ENCODE data around the gene SPECC1. TPM values are rescaled to one million over a fixed set of nuclear protein-coding genes. Genes with fewer than 3 reads are reported as not detected.
A peak's percentile ranks its signal among the peaks of the same experiment; 100 is the strongest.
"Not testable (repeated sequence)": the region's sequence is repeated elsewhere in the genome, so short reads cannot be mapped to it uniquely, and the experiment has no call there.

Gene SPECC1
- total RNA-seq, 2 donors from 2014 or later: 9.3 to 14.1 TPM

- Mint-ChIP-seq H3K27ac (no peak overlapping the region), H3K9me3 (no peaks in the 10 kb centered on the region), H3K36me3 (peaks cover 0 to 5% of the 10 kb centered on the region in 2 donors)
- ATAC-seq (no peak), DNase-seq (ENCODE audit: low spot score in 2 of 2) (no peak)
Measured at GRCh38 chr17:20216154-20216815, 207.1 kb downstream of the SPECC1 start.

GRCh38 chr17:20216853-20217252, 207.7 kb downstream of the SPECC1 start:
- no peak for ATAC-seq
- Mint-ChIP-seq H3K27ac (no peak overlapping the region), H3K36me3 (peaks cover 0 to 5% of the 10 kb centered on the region in 2 donors), H3K9me3 (no peaks in the 10 kb centered on the region)
- no peak for DNase-seq (ENCODE audit: low spot score in 2 of 2)

GRCh38 chr17:20217677-20218076, 208.5 kb downstream of the SPECC1 start:
- DNase-seq (ENCODE audit: low spot score in 2 of 2): no peak

DNA sequence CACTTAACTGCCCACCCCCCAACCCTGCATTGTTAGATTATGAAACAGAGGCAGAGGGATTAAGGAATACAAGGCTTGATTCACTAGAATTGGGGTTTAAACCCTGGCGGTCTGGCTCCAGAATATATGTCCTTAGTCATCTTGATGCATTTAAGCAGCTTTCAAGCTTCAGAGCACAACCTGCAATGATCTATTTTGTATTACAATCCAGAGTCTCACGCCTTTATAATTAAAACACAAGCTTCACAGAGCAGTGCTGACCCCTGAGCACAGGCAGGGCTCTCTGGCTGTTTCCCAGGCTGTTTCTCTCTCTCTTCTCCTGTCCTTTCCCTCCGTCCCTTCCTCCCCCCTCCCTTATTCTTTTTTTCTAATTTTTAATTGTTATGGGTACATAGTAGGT, 209.1 kb downstream of the SPECC1 start:
- no peak overlapping the region for H3K27ac Mint-ChIP-seq
- ATAC-seq (no peak), DNase-seq (ENCODE audit: low spot score in 2 of 2) (no peak)
- H3K36me3 Mint-ChIP-seq: no peaks in the 10 kb centered on the region
- H3K9me3 Mint-ChIP-seq: no peaks in the 10 kb centered on the region

More at GRCh38 chr17:20217677-20218076, 208.5 kb downstream of the SPECC1 start:
- ATAC-seq: no peak
- no peaks in the 10 kb centered on the region for H3K36me3 Mint-ChIP-seq
- no peak overlapping the region for H3K27ac Mint-ChIP-seq
- H3K9me3 Mint-ChIP-seq: no peaks in the 10 kb centered on the region

DNA sequence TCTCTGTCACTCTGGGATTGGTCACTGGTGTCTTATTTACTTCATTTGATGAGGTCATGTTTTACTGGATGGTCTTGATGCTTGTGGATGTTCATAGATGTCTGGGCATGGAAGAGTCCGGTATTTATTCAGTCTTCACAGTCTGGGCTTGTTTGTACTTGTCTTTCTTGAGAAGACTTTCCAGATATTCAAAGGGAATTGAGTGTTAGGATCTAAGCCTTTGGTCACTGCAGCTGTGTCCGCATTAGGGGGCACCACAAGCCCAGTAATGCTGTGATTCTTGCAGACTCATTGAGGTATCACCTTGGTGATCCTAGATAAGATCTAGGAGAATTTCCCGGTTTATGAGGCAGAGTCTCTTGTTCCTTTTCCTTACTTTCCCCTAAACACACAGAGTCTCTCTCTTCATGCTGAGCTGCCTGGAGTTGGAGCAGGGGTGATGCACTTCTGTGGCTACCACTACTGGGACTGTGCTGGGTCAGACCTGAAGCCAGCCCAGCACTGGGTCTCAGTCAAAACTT, 214.7 kb downstream of the SPECC1 start:
- Mint-ChIP-seq H3K9me3 (no peaks in the 10 kb centered on the region), H3K36me3 (peaks cover 0 to 6% of the 10 kb centered on the region in 2 donors), H3K27ac (peak overlapping the region; percentile 10 to 45)
- no peak for DNase-seq (ENCODE audit: low spot score in 2 of 2)
- no peak for ATAC-seq

- DNase-seq (ENCODE audit: low spot score in 2 of 2): no peak
- Mint-ChIP-seq H3K9me3 (no peaks in the 10 kb centered on the region), H3K27ac (no peak overlapping the region), H3K36me3 (peaks cover 0 to 6% of the 10 kb centered on the region in 2 donors)
- ATAC-seq: no peak
Measured at GRCh38 chr17:20224379-20224778, 215.2 kb downstream of the SPECC1 start.

DNA sequence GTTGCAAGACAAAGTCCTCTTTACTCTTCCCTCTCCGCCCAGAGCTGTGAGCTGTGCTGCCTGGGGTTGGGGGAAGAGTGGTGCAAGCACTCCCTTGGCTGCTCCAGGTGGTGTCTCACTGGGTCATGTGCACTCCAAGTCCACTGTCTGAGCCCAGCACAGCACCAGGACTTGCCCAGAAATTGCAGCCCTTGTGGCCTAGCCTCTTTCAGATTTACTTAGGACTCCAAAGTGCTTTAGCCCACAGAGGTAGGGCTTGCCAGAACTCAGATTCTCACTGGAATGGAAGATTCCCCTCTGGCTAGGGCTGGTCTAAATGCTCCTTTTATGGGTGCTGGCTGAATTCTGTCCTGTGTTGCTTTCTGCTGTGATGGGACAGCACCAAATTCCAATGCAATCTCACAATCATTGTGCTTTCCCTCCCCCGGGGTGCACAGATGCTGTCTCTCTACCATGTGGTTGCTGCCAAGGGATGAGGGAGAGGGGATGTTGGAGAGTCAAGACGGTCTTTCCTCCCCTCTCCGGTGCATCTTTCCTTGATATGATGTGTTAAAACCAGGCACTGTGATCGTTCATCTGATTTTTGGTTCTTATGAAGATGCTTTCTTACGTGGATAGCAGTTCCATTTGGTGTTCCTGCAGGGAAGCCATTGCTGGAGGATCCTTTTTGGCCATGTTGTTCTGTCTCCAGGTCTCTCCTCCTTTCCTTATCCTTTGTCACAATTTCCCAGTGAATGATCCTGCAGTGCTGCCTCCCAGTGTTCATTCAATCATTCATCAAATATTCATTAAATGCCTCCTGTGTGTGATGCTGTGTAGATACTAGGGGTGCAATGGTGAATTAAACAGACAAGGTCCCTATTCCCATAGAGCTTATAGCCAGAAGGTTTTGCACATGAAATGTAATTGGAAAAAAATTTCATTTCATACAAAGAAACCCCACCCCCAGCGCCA, 216.3 kb downstream of the SPECC1 start:
- ATAC-seq (no peak), DNase-seq (ENCODE audit: low spot score in 2 of 2) (no peak)
- Mint-ChIP-seq H3K27ac (peak overlapping the region in 1 of 2 donors; percentile 15), H3K9me3 (no peaks in the 10 kb centered on the region), H3K36me3 (peaks cover 0 to 6% of the 10 kb centered on the region in 2 donors)

DNA sequence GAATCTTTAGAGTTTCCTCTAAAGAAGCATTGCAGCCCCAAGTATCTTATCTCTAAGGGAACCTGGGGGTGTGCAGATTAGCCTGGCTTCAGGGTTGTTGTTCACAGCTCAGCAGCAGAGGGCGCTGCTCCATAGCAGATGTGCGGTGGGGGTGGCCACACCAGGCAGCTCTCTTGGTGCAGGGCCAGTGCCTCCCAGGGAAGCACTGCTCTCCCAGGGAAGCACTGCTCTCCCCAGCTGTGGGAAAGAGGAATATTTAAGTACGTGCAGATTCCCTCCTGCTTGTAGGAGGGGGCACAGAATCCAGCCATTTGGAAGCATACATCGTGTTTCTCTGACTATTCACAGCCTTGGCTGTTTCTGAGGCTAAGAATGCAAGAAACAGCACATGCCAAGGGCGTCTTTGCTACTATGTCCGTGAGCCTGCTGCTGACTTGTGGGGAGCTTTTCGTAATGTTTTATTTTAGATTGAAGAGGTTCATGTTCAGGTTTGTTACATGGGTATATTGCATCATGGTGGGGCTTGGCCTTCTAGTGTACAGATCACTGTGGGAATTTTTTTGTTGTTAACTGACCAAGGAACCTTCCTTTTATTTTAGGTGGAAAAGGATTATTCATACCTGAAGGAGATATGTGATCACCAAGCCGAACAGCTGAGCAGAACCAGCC, 217.8 kb downstream of the SPECC1 start:
- ATAC-seq (peak; percentile 92 to 96), DNase-seq (ENCODE audit: low spot score in 2 of 2) (peak; percentile 71 to 85)
- H3K27ac Mint-ChIP-seq: no peak overlapping the region
- no peaks in the 10 kb centered on the region for H3K9me3 Mint-ChIP-seq
- peaks cover 0 to 6% of the 10 kb centered on the region in 2 donors for H3K36me3 Mint-ChIP-seq

DNA sequence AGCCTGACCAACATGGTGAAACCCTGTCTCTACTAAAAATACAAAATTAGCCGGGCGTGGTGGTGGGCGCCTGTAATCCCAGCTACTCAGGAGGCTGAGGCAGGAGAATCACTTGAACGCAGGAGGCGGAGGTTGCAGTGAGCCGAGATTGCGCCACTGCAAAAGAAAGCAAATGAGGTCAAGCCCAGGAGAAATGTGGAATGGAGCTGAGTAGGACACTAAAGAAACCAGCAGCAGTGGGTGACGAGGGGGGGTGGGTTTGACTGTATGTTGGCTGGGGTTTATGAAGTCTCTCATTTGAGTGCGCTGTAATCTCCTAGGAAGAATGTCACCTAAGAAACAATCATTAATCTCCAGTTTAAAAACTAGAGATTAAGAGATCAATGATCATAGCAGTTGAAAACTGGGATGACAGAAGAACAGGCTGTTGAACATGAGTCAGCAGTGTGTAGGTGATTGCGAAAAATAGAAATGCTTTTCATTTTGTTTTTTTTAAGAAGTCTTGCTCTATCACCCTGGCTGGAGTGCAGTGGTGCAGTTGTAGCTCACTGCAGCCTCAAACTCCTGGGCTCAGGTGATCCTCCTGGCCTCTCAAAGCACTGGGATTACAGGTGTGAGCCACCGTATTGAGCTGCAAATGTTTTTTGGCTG, 218.7 kb downstream of the SPECC1 start:
- not testable (repeated sequence) for H3K36me3 Mint-ChIP-seq; H3K27ac Mint-ChIP-seq; ATAC-seq; DNase-seq (ENCODE audit: low spot score in 2 of 2); H3K9me3 Mint-ChIP-seq

DNA sequence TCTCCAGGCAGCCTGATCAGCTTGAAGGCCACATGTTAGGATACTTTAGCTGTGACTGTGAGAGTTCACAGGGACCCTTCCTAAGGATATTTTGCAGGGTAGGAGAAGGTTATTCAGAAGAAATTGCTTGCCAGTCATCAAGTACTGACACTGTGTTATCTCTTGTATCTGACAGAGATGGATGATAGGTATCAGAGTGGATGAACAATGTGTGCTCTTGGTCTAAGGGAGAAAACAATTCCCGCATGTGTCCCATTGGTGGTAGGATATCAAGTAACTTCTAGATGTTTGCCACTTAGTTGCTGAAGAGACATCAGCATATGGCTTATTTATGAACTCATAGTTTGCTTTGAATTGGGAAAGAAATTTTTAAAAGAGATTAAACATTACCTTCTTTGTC, 219.3 kb downstream of the SPECC1 start:
- ATAC-seq: no peak
- no peak for DNase-seq (ENCODE audit: low spot score in 2 of 2)
- Mint-ChIP-seq H3K9me3 (no peaks in the 10 kb centered on the region), H3K36me3 (peaks cover 0 to 6% of the 10 kb centered on the region in 2 donors), H3K27ac (no peak overlapping the region)

GRCh38 chr17:20228860-20229259, 219.7 kb downstream of the SPECC1 start:
- Mint-ChIP-seq H3K27ac (no peak overlapping the region), H3K9me3 (no peaks in the 10 kb centered on the region), H3K36me3 (peaks cover 0 to 6% of the 10 kb centered on the region in 2 donors)
- peak; percentile 51 to 70 for ATAC-seq
- no peak for DNase-seq (ENCODE audit: low spot score in 2 of 2)

DNA sequence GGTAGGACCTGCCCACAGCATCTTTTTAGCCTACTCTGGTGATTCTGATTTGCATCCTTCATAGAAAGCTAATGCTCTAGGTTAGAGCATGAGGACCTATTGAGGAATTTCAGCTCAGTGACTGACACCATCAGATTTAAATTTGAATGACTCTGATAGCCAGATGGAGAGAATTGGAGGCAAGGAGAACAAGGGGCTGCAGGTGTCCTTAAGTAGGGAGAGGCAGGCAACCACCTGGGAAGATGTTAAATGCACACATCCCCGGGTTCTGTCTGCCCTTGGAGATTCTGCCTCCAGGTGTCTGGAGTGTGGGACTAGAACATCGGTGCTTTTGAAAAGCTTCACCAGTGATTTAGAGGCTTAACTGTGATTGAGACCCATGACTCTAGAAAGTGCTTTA, 221.8 kb downstream of the SPECC1 start:
- H3K36me3 Mint-ChIP-seq: peaks cover 0 to 6% of the 10 kb centered on the region in 2 donors
- no peak overlapping the region for H3K27ac Mint-ChIP-seq
- H3K9me3 Mint-ChIP-seq: no peaks in the 10 kb centered on the region
- DNase-seq (ENCODE audit: low spot score in 2 of 2) (no peak), ATAC-seq (no peak)

DNA sequence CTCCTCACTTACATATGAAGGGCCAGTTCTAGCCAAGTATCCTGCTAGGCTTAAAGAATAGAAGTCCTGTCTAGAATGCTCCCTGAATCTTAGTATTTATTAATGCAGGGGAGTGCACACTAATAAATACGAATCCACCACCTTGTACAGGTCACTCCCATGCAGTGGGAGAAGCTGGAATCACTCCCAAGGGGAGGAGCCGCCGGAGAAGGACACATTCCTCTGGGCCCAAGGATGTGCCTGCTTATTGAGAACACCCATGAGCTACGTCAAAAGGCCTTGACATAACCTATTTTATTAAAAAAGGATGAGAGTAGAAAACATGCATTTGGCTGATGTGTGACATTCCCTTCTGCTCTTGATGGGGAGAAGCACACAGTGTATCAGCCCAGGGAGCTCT, 223.5 kb downstream of the SPECC1 start:
- H3K27ac Mint-ChIP-seq: no peak overlapping the region
- H3K9me3 Mint-ChIP-seq: no peaks in the 10 kb centered on the region
- ATAC-seq (no peak), DNase-seq (ENCODE audit: low spot score in 2 of 2) (no peak)
- peaks cover 0 to 5% of the 10 kb centered on the region in 2 donors for H3K36me3 Mint-ChIP-seq

DNA sequence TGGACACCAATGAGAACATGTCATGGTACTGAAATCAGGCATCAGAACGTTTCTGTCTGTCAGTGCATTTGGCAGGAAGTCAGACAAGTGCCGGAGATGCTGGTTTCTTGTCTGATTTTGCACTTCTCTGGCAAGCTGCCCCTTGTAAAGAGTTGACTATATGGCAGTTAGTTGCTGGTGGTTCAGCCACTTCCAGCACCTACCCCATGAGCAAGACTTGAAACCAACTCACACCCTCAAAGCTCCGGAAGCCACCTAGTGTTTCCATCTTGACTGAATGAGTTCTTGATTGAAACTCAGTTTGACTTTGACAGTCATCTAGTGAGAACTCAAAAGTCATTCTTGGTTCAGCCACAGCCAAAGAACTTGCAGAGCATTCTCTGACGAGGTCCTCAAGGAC, 225.1 kb downstream of the SPECC1 start:
- DNase-seq (ENCODE audit: low spot score in 2 of 2) (peak; percentile 63 to 67), ATAC-seq (peak; percentile 98 to 99)
- Mint-ChIP-seq H3K9me3 (no peaks in the 10 kb centered on the region), H3K36me3 (peaks cover 0 to 5% of the 10 kb centered on the region in 2 donors), H3K27ac (peak overlapping the region; percentile 87 to 91)

DNA sequence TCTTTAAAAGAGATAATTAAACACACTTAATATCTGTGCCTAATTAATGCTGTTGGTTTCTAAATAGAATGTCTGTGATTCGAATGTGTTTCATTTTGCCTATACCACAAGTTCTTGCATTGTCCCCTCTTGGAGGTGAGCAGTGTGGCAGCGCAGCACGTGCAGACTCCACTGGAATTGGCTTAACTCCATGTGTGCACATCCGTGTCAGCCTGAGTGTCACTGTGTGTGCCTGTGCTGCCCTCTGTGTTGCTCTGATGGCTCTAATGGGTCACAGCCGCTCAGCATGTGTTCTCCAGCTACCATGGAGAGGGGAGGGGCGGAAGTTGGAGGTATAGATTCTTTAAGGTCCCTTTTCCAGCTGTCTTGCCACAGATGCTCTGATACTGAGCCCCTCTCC, 226.6 kb downstream of the SPECC1 start:
- ATAC-seq: no peak
- no peak for DNase-seq (ENCODE audit: low spot score in 2 of 2)
- Mint-ChIP-seq H3K36me3 (peaks cover 0 to 5% of the 10 kb centered on the region in 2 donors), H3K9me3 (no peaks in the 10 kb centered on the region), H3K27ac (no peak overlapping the region)

DNA sequence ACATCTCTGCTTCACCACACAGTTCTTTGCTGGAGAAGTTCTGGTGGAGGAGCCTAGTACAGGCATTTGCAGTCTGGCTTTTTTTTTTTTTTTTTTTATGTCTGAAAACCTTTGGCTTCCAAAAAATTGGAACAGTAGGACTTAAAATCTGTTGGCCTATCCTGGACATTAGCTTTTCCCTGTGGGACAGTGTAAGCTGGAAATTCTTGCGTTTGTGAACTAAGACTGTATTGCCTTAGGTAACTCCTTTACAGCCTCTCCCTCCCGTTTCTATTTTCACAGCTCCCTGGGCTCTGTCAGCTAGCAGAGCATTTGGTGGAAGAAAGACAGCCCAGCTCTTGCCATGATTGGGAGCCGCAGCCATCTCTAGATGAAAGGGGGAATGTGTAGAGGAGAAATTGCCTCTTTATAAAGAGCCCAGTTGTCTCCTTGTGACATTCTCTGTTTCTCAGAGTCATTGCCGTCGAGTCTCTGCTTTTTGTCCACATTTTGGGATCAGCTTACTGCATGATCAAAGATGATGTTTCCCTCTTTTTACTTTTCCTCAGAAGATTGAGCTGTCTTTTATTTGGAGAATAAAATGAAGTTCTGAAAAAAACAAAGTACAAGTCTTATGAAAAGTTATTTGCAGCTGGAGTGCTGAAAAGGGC, 227.5 kb downstream of the SPECC1 start:
- ATAC-seq (no peak), DNase-seq (ENCODE audit: low spot score in 2 of 2) (no peak)
- Mint-ChIP-seq H3K36me3 (peaks cover 0 to 5% of the 10 kb centered on the region in 2 donors), H3K27ac (no peak overlapping the region), H3K9me3 (no peaks in the 10 kb centered on the region)
